Epithelial cell of proximal tubule (primary cell): ENCODE measurements around the gene NKIRAS1. TPM values are rescaled to one million over a fixed set of nuclear protein-coding genes. Genes with fewer than 3 reads are reported as not detected.
A peak's percentile ranks its signal among the peaks of the same experiment; 100 is the strongest.

Source experiments
- DNase-seq: peaks from one replicate; pipeline ENCODE4 v3.0.0-alpha.2; 2011; ENCODE audit warnings: low read depth
- H3K4me3 ChIP-seq: 2 replicates; pipeline ENCODE4 v1.5.1; 2011; ENCODE audit warnings: low read depth, mild to moderate bottlenecking, low read length
- total RNA-seq: library from RNA; depleted of rRNA; stranded (reverse); fragments of >200 nt; gene quantifications from 2 replicates; pipeline ENCODE4 v1.2.3, GENCODE V29; 2015
- TF ChIP-seq, protein P1 (sequence below): conservative IDR thresholded peaks from 2 replicates; pipeline ENCODE4 v1.5.1; 2012; ENCODE audit warnings: low read depth, mild to moderate bottlenecking, low read length

Gene NKIRAS1
- total RNA-seq, 1 donor from 2014 or later: 5.9 TPM

DNA sequence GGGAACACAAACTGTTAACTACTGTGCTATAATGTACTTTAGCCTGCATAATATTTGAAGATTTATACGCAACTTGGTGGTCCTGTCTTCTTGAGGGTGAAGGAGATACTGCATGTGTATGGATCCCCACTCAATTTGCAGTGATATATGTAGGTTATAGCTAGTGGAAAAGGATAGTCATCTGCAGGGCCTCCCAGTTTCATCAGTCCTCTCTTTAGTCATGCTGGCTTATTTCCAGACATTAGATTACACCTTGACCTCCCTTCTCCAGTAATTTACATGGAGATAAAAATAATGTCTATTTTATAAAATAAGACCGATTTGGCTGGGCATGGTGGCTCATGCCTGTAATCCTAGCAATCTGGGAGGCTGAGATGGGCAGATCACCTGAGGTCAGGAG is 32.0 kb upstream of the NKIRAS1 start:
- no peak overlapping the region for H3K4me3 ChIP-seq
- TF ChIP-seq, protein P1, sequence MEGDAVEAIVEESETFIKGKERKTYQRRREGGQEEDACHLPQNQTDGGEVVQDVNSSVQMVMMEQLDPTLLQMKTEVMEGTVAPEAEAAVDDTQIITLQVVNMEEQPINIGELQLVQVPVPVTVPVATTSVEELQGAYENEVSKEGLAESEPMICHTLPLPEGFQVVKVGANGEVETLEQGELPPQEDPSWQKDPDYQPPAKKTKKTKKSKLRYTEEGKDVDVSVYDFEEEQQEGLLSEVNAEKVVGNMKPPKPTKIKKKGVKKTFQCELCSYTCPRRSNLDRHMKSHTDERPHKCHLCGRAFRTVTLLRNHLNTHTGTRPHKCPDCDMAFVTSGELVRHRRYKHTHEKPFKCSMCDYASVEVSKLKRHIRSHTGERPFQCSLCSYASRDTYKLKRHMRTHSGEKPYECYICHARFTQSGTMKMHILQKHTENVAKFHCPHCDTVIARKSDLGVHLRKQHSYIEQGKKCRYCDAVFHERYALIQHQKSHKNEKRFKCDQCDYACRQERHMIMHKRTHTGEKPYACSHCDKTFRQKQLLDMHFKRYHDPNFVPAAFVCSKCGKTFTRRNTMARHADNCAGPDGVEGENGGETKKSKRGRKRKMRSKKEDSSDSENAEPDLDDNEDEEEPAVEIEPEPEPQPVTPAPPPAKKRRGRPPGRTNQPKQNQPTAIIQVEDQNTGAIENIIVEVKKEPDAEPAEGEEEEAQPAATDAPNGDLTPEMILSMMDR: no peak
- DNase-seq: no peak

DNA sequence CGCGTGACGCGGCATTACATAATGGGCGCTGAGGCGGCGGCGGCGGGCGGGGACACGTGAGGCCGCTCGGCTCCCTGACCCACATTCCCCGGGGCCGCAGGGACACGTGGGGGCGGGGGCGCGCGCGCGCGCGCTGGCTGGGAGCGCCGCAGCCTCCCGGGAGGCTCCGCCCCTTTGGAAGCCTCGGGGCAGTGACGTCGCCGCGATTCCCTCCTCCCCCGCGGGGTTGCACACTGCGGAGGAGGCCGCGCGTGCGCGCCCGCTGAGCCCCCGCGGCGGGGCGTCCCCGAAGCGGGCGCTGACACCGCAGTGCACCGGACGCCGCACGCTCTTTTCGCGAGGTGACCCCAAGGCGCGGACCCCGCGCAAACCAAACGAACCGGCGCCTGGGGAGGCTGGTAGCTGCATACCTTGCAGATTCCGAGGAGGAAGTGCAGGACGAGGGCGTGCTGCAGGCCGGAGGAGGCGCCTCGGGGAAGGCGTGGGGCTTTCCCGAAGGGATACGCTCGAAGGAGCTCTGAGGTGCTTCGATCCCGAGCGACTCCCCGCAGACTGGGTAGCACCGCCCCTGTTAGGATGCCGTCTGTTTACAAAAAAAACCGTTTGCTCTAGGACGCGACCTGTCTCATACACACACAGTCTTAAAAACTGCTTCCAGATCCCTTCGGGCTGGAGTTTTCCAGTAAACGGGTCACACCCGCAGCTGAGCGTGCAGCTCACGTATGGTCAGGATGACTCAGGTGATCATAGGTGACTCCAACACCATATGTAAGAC is 29.3 kb upstream of the NKIRAS1 start:
- peak overlapping the region; percentile 82 for H3K4me3 ChIP-seq
- TF ChIP-seq, protein P1: no peak
- no peak for DNase-seq

DNA sequence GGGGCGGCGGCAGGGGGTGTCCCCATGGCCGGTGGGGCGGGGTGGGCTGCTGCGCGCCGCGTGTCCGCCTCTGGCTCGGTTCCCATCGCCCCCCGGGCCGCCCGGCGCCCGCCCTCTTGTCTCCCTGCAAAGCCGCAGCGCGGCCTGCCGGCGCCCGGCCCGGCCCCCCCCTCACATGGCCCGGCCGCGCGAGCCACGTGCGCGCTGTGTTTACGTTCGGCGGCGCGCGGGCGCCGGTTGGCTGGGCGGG is 28.8 kb upstream of the NKIRAS1 start:
- peak overlapping the region; percentile 80 for H3K4me3 ChIP-seq
- DNase-seq: no peak
- TF ChIP-seq, protein P1: no peak

DNA sequence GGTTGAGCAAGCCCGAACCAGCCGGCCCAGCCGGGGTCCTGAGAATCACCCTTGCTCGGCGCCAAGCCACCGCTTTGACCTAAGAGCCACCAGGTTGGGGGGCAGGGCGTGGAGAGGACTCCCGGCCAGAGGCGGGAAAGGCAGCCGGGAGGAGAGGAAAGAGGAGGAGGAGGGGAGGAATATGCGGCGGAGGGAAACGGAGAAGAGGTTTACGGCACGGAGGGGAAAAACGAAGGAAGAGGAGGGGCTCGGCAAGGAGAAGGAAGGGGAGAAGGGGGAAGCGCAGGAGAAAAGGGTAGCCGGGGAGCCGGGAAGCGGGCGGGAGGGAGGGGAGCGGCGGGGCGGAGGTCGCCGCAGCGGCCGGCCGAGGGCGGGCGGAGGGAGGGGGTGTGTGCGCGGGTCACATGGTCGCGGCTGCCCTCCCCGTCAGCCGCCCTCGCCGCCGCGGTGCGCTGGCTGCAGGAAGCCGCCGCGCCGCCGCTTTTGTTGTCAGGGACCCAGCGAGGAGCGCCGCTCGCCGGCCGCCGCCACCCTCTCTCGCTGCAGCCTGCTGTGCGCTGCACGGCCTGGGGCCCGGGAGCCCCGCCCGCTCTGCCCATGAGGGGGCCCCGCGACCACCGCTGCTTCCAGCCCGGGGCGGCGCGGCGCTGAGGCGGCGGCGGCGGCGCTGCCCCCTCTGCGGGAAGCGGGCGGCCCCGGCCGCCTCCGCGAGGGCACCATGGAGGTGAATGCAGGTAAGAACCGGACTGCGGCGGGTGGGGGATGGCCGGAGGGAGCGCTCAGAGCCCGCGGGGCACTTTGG is 28.3 kb upstream of the NKIRAS1 start, which contains the start of gene NR1D2:
TSS of gene NR1D2 (plus strand) at position 426 of the 802 bp plus-strand sequence. CDS start at position 719, 293 bp downstream.
- TF ChIP-seq, protein P1: no peak
- DNase-seq: no peak
- peak within 1 kb of the TSS; percentile 82 for H3K4me3 ChIP-seq

DNA sequence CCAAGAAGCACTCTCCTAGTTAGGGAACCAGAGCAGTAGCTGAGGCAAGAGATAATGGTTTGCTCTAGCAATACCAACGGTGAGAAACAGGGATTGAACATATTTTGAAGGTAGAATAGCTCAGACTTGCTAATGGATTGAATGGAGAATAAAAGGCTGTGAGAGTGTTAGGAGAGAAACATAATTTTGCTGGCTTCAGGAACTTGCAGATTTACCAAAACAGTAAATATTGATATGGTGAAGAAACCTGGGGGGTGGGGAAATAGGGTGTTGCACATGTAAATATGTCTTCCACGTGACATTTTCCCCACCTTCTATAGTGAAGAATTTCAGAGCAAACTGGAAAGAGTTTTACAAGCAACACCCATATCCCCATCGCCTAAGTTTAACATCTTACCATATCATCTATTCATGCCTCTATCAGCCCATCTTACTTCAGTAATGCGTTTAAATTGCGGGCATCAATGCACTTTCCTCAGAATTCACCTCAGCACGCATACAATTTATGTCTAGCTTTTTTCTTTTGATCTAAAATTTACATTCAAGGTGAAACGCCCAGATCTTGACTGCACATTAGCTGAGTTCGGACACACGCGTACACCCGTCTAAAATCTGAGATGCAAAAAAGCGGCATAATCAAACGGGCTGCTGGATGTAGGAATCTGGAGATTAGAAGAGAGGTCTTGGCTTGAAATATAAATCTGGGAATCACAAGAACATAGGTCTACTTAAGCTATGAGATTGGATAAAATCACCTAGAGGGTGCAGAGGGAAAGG is 27.4 kb upstream of the NKIRAS1 start:
- H3K4me3 ChIP-seq: peak overlapping the region; percentile 80
- TF ChIP-seq, protein P1: no peak
- no peak for DNase-seq

DNA sequence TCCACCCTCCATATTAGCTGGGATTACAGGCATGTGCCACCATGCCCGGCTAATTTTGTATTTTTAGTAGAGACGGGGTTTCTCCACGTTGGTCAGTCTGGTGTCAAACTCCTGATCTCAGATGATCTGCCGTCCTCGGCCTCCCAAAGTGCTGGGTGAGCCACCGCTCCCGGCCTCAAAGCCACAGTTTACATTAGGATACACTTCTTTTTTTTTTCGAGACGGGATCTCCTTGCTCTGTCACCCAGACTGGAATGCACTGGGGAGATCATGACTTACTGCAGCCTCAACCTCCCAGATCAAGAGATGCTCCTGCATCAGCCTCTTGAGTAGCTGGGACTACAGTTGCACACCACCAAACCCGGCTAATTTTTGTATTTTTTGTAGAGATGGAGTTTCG is 25.8 kb upstream of the NKIRAS1 start:
- TF ChIP-seq, protein P1: no peak
- no peak overlapping the region for H3K4me3 ChIP-seq
- DNase-seq: no peak
